Dermis blood vessel endothelial cell (primary cell): Measurements from ENCODE around the gene RAN. TPM values are rescaled to one million over a fixed set of nuclear protein-coding genes. Genes with fewer than 3 reads are reported as not detected.
A peak's percentile ranks its signal among the peaks of the same experiment; 100 is the strongest.
"Not testable (repeated sequence)": the region's sequence is repeated elsewhere in the genome, so short reads cannot be mapped to it uniquely, and the experiment has no call there.

ENCODE experiments used
- DNase-seq: peaks from one replicate; pipeline ENCODE4 v3.0.0; 2010
- total RNA-seq: library from RNA; depleted of rRNA; stranded (reverse); fragments of >200 nt; gene quantifications from 2 replicates; pipeline ENCODE4 v1.2.3, GENCODE V29; 2014

Gene RAN
- total RNA-seq, 1 donor from 2014 or later = 653 TPM

DNA sequence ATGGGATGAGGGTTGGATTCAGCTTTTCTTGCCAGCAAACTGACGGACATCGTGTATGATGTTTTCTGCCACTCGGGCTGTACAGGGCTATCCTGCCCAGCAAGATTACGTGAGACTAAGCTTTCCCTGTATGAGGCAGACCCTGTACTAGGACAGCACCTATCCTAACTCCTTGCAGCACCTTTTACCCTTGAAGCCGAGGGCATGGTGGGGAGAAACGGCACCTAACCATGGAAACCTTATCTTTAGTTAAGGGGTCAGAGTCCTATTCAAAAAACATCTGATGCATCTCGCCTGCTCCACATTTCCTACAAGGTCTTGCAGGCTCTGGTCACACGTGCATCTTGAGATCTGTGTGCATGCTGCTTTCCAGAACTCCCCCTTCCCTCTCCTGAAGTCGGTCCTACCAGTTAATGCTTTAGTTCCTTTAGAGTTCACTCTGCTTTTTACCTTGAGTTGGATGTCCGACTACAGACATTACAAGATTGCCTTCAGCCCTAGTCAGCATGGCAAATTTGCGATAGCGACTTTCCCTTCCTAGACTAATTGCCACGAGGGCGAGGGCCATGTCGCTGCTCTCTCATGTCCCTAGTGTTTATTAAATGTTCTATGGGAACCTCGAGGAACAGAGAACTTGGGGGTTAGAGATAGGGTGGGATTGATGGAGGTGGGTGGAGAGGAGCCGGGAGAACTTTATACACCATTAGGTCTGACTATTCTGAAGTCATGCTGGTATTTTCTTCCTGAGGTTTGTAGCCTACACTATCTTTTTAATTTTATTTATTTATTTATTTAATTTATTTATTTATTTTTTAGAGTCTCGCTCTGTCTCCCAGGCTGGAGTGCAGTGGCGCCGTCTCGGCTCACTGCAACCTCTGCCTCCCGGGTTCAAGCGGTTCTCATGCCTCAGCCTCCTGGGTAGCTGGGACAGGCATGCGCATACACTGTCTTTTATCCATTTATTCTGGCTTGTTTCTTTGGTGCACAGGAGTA, 6.6 kb downstream of the RAN start:
- DNase-seq = no peak

DNA sequence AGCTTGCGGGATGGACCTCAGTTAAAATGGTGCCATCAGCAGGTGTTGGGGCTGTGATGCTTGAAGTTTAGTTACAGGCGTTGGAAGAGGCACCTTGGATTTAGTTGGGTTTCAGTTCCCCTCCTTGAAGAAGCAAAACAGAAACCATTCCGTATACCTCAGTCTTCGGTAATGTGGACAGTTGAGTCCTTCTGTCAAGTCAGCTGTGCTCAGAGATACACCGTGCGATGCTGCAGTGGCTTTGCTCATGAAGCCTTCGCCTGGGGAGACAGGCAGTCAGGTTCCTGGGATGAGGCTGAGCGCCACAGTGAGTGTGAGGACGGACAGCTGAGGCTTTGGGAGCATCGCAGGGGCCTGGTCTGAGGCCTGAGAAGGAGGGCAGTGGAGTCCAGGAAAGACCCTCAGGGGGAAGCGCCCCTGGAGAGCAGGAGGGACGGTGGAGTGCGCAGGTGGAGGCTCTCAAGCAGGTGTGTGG, 7.4 kb downstream of the RAN start:
- no peak for DNase-seq

DNA sequence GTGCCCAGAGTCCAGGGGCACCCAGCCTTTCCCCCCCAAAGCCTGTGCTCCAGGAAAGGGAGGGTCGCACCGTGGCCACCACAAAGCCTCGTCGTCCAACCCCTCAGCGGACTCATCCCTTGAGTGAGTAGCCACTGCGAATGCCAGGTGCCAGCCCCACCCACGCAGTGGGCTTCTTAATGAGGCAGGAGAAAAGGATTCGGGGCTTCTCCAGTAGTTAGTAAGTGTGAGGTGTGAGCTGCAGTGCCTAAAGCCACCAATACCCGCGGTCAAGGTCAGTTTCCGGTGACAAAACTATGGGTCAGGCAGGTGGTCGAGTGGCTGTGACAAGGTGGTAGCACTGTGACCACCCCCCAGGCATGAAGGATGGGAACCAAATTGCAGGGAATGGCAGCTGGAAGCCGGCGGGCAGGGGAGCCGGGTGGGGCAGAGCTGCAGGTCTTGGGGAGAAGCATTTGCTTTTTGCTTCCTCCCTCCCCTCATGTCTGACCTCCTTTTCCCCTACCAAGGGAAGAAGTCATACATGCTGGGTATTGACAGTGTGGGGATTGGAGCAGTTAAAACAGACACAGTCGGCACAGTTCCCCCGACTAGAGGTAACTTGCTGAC, 8.0 kb downstream of the RAN start:
- DNase-seq = no peak

DNA sequence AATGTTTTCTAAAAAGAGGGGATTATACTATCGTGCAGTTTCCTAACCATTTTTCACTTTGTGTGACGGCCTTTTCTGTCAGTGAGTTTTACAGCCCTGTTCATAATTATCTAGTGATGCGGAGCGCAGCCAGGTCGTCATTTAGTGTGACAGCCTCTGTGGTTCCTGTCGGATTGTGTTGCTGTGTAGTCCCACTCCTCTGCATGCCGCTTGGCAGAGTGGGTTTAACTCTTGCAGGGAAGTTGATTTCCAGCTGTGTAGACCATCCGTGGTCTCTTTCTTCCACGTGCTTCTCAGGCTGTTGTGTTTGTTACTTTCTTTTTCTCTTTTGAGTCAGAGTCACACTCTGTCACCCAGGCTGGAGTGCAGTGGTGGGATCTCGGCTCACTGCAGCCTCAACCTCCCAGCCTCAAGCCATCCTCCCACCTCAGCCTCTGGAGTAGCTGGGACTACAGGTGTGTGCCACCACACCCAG, 8.6 kb downstream of the RAN start:
- DNase-seq = no peak

DNA sequence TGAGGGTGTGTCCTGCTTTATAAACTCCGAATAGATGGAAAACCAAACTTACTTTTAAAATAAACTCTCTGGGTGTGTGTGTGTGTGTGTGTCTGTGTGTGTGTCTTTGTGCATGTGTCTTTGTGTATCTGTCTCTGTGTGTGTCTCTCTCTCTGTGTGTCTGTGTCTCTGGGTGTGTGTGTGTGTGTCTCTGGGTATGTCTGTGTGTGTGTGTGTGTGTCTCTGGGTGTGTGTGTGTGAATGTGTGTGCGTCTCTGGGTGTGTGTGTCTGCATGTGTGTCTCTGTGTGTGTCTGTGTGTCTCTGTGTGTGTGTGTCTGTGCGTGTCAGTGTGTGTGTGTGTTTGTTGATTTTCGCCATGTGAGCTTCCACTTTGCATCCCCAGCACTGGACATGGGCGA, 9.2 kb downstream of the RAN start:
- DNase-seq = no peak

- no peak for DNase-seq
Measured at GRCh38 chr12:130881548-130881947, 9.7 kb downstream of the RAN start.

GRCh38 chr12:130887190-130887589, 15.3 kb downstream of the RAN start:
- not testable (repeated sequence) for DNase-seq

DNA sequence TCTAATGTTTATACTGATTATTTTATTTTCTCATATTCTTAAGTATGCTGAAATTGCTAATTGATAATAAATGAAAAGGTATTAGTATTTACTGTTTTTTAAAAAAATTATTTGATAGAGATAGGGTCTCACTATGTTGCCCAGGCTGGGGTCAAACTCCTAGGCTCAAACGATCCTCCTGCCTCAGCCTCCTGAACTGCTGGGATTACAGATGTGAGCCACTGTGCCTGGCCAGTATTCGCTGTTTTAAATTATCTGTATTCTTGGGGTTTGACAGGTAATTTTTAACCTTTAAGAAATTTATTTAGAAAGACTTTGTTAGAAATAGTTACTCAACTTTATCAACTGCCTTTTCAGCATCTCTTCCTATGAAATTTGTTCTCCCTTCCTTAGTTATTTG, 32.2 kb downstream of the RAN start:
- DNase-seq = no peak

DNA sequence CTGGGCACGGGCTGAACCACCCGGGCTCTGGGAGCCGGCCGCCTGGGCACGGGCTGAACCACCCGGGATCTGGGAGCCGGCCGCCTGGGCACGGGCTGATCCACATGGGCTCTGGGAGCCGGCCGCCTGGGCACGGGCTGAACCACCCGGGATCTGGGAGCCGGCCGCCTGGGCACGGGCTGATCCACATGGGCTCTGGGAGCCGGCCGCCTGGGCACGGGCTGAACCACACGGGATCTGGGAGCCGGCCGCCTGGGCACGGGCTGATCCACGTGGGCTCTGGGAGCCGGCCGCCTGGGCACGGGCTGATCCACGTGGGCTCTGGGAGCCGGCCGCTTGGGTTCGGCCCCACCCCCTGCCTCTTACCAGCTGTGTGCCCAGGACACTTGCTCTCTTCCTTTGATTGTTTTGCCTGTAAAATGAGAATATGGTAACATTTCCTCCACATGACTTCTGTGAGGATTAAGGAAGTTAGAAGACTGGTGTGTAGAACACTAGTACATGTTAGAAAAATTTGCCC, 33.1 kb downstream of the RAN start:
- peak; percentile 45 for DNase-seq

GRCh38 chr12:130909111-130909510, 37.2 kb downstream of the RAN start:
- DNase-seq = no peak

- DNase-seq = no peak
Measured at GRCh38 chr12:130911193-130911592, 39.3 kb downstream of the RAN start.

DNA sequence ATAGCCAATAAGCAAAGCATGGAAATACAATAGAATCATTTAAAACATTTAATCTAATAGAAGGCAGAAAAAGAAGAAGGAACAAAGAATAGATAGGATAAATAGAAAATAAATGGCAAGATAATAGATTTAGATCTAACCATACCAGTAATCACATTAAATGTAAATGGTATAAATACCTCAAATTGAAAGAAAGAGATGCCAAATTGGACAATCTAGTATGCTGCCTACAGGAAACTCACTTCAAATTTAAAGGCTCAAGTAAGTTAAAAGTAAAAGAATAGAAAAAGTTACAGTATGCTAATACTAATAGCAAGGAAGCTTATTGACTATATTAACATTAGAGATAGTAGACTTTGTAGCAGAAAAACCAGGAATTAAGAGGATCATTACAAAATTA, 40.1 kb downstream of the RAN start:
- no peak for DNase-seq

GRCh38 chr12:130916241-130916911, 44.5 kb downstream of the RAN start:
- peak; percentile 67 for DNase-seq

GRCh38 chr12:130917607-130918006, 45.7 kb downstream of the RAN start:
- no peak for DNase-seq

GRCh38 chr12:130919086-130919485, 47.2 kb downstream of the RAN start:
- no peak for DNase-seq

DNA sequence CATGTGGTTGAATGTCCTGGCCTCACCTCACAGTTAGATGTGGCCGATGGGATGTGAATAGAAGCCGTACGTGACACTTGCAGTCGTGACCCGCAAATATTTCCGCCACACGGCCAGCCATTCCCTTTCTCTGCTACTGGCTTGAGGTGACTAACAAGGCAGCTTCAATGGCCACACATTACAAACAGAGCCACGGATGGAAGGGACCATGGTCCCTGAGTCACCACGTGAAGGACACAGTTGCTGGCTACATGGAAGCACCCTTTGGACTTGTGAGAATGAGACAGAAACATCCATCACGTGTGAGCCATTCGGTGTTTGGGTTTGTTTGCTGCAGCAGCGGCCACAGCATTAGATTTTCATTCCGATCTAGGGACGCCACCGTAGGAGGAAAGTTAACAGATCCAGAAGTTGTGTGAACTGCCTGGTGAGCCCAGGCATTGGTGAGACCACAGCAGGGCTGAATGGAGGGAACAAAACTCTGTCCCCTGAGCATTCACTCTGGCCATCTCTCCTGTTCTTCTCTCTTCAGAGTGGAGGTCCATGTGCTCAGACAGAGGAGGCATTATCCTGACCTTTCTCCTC, 48.3 kb downstream of the RAN start:
- DNase-seq = no peak

DNA sequence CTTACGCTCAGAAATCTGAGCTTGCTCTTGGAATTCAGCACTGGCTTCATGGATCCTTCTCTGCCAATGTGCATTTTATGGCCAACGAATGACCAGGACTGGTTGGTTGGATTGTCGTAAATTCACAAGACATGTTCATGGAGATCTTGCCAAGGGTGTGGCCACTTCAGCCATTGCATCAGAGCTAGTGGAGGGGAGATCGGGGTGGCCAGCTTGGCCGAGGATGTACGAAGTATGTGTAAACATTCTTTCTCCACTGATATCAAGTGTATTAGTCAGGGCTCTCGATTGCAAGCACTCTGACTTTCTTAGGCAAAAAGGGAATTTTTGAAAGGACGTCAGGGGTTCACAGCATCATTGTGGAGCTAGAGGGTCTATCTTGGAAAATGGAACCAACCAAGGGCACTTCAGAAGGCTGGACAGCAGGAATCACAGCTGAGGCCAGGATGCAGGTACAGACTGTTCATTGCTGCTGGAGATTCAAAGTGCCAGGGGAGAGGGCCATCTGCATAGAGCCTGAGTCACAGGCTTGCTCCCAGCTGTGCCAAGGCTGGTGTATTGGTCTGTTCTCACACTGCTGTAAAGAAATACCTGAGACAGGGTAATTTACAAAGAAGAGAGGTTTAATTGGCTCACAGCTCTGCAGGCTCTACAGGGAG, 49.0 kb downstream of the RAN start:
- DNase-seq = no peak

DNA sequence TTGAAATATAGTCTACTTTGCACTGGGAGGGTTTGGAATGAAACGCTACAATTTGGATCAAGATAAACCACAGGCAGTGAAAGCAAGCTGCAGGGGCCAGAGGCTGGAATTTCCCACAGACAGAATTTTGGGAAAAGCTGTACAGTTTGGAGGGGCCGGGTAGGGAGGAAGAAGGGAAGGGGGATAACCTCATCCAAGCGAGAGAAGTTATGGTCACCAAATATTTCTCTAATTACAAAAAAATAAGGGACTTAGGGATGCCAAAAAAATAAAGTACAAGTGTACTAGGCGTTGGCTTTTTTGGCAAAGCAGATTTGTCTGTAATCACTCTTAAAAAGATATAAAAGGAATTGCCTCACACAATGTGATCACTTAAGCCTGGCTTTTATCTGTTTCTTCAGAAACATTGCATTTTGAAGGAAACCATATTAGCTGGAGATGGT, 50.7 kb downstream of the RAN start:
- DNase-seq = no peak

DNA sequence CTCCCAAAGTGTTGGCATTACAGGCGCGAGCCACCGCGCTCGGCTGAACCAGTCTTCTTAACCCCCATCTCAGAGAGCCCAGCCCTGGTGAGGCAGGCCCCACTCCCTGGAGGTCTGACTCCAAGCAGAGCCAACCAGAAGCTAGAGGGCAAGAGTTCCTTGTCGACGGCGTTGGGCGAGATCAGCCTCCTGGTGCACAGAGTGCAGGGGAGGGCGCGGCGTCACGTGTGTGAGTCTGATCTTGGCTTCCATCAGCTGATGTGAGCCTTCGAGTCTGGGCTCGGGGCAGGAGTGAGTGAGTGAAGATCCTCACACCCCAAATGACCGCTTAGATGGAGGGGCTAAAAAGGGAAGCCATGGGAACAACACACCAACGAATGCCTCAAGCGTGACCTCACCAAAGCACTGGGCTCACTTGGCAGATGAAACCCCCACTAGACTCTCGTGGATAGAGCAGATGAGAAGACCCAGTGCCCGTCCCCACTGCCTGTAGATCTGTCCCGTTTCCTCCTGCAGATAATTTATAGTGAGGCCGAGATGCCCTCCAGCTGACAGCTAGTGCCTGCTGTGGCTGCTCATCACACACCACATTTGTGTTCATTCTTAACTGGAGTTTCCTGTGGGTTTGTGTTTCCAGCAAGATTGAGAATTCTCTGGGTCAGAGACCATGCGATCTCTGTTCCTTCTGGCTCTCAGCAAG, 53.2 kb downstream of the RAN start:
- no peak for DNase-seq

DNA sequence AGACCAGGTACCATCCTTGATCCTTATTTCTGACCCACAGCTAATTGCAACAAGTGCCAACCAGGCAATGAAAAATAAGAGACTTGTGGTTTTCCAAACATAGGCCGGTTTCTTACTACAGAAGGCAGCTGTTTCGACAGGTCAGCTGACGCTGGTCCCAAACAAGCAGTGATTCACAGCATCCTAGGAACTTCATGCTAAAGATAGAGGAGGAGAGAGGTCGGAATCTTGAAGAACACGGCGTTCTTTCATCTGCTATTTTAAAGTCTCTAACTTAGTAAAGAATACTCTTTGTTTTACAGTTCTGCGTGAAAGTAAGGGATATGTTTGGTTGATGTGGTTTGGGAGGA, 53.8 kb downstream of the RAN start:
- no peak for DNase-seq
